SU-DHL-6 (cell line): ENCODE data around the gene TNNT2.

Experiments
- CTCF ChIP-seq: fragments of 200-600 bp; sonication (generic); IDR thresholded peaks from one replicate; pipeline ENCODE4 v1.5.1; 2017; ENCODE audit warnings: antibody characterized with exemption, mild to moderate bottlenecking, low read length, moderate library complexity; ENCODE audit not compliant: insufficient read depth, poor library complexity, severe bottlenecking
- EZH2phosphoT487 ChIP-seq: fragments of 200-600 bp; sonication (generic), shearing (Covaris generic); conservative IDR thresholded peaks from 2 replicates; pipeline ENCODE4 v1.6.1; 2018; ENCODE audit warnings: mild to moderate bottlenecking, antibody characterized with exemption, low read length, moderate library complexity, mixed read lengths

- no peak for TF ChIP-seq CTCF
- TF ChIP-seq EZH2phosphoT487: no peak
Measured at GRCh38 chr1:201350884-201351283, 26.6 kb downstream of the TNNT2 start.
